Stomach (tissue), 9 donors: ENCODE results near the gene KRTAP5-2. TPM values are rescaled to one million over a fixed set of nuclear protein-coding genes. Genes with fewer than 3 reads are reported as not detected.
A peak's percentile ranks its signal among the peaks of the same experiment; 100 is the strongest.

Experiments
- DNase-seq, 2 donors: peaks; one replicate each; pipeline versions ENCODE4 v3.0.0 to v3.0.0-alpha.2; 2013 to 2019
- H3K27ac ChIP-seq, 5 donors: fragments of 200-600 bp in 4 of 5; sonication (generic) in 4 of 5; one replicate each; pipeline ENCODE4 v1.5.1; 2013 to 2019; ENCODE audit warnings: mild to moderate bottlenecking in 1 of 5, moderate library complexity in 1 of 5
- H3K27me3 ChIP-seq, 3 donors: fragments of 200-600 bp; sonication (generic); one replicate each; pipeline ENCODE4 v1.5.1; 2017 to 2019; ENCODE audit warnings: mixed run types in 1 of 3
- H3K36me3 ChIP-seq, 4 donors: fragments of 200-600 bp; sonication (generic); 1 replicate in 3 of 4; 2 replicates in 1 of 4; pipeline ENCODE4 v1.5.1; 2016 to 2019
- H3K4me1 ChIP-seq, 4 donors: fragments of 200-600 bp; sonication (generic); one replicate each; pipeline ENCODE4 v1.5.1; 2016 to 2019
- H3K4me3 ChIP-seq, 4 donors: fragments of 200-600 bp; sonication (generic) in 3 of 4; one replicate each; pipeline ENCODE4 v1.5.1; 2016 to 2019; ENCODE audit warnings: mild to moderate bottlenecking in 1 of 4
- H3K9me3 ChIP-seq, 4 donors: fragments of 200-600 bp; sonication (generic); one replicate each; pipeline ENCODE4 v1.5.1; 2016 to 2019
- EP300 ChIP-seq: sonication (generic); formaldehyde crosslinking; IDR thresholded peaks from one replicate; pipeline ENCODE4 v1.6.1; 2017; ENCODE audit warnings: antibody characterized with exemption
- POLR2A ChIP-seq, 4 donors: fragments of 450-650 bp; IDR thresholded peaks; one replicate each; pipeline ENCODE4 v1.6.1; 2016; ENCODE audit warnings: antibody characterized with exemption in 4 of 4, control low read depth in 2 of 4, mild to moderate bottlenecking in 1 of 4, moderate library complexity in 1 of 4
- POLR2AphosphoS5 ChIP-seq, 3 donors: sonication (generic); formaldehyde crosslinking; IDR thresholded peaks; one replicate each; pipeline ENCODE4 v1.6.1; 2016; ENCODE audit warnings: antibody characterized with exemption in 3 of 3
- WGBS, 5 donors: extraction: QIAGEN DNeasy Blood & Tissue Kit in 3 of 5; methylation state at CpG; one replicate each; pipeline versions ENCODE4 v1.1.5 to v1.1.7; 2013 to 2018; 5-methylcytosine and 5-hydroxymethylcytosine counted together
- intact Hi-C: fragments of 100-400 bp; cut with DNase I; formaldehyde crosslinking; loops from one replicate; pipeline ENCODE4 v1.15.1; 2023; ENCODE audit warnings: low total_unique reads
- polyA plus RNA-seq, 3 donors: library from polyadenylated mRNA; stranded (reverse); fragments of 200-250 nt; gene quantifications; one replicate each; pipeline ENCODE4 v1.2.3, GENCODE V29; 2013
- total RNA-seq, 5 donors: library from RNA; depleted of rRNA; stranded (reverse); fragments of >200 nt; gene quantifications; one replicate each; pipeline versions ENCODE4 v1.1.0 to v1.2.3, GENCODE V29; 2014 to 2016
- TF ChIP-seq, protein P1 (sequence below), 7 experiments: fragments of 450-650 bp in 4 of 7; fragments of 200-600 bp in 3 of 7; sonication (generic) in 3 of 7; IDR thresholded peaks; one replicate each; pipeline ENCODE4 v1.5.1; 2016 to 2019; ENCODE audit warnings: antibody characterized with exemption in 7 of 7, control low read depth in 2 of 7, mild to moderate bottlenecking in 1 of 7
- donor health status: healthy with polysubstance abuse.
- donor health status: Bipolar disorder and iron deficiency.
- donor health status: healthy.

Gene KRTAP5-2
- total and polyA plus RNA-seq, 8 donors: not detected

DNA sequence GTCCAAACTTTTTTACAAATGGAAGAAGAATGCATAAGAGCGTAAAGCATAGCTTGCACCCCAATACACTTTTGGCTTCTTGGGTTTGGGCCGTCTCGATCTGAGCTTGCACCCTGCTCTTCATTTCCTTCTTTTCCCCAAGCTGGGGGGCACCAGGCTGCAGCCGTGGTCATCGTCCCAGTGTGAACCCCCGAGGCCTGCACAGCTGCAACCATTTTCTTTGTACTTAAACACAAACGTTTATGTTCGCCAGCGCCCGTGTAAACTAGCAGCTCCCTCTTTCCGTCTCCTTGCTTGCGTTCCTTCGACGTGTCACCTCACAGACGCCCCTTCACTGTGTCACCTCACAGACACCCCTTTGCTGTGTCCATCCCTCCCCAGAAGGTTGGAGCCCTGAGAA lies 41.6 kb upstream of the KRTAP5-2 start:
- H3K27me3 ChIP-seq: peaks cover 0 to 77% (median 23%) of the 10 kb centered on the region in 3 donors
- no peak overlapping the region for H3K27ac ChIP-seq
- DNase-seq: no peak
- TF ChIP-seq POLR2AphosphoS5 (IDR thresholded peaks at IDR 0.05) (no peak), EP300 (no peak), POLR2A (IDR thresholded peaks at IDR 0.05) (no peak)
- TF ChIP-seq, protein P1, sequence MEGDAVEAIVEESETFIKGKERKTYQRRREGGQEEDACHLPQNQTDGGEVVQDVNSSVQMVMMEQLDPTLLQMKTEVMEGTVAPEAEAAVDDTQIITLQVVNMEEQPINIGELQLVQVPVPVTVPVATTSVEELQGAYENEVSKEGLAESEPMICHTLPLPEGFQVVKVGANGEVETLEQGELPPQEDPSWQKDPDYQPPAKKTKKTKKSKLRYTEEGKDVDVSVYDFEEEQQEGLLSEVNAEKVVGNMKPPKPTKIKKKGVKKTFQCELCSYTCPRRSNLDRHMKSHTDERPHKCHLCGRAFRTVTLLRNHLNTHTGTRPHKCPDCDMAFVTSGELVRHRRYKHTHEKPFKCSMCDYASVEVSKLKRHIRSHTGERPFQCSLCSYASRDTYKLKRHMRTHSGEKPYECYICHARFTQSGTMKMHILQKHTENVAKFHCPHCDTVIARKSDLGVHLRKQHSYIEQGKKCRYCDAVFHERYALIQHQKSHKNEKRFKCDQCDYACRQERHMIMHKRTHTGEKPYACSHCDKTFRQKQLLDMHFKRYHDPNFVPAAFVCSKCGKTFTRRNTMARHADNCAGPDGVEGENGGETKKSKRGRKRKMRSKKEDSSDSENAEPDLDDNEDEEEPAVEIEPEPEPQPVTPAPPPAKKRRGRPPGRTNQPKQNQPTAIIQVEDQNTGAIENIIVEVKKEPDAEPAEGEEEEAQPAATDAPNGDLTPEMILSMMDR (IDR thresholded peaks at IDR 0.05): no peak
- 41 to 47% (median 44%) methylated on average over 15 of the region's 15 CpGs for whole genome bisulfite sequencing, 5 donors
- no peak overlapping the region for H3K4me3 ChIP-seq
- no peaks in the 10 kb centered on the region for H3K9me3 ChIP-seq
- peaks cover 0 to 15% (median 10%) of the 10 kb centered on the region in 4 donors for H3K4me1 ChIP-seq
- H3K36me3 ChIP-seq: no peaks in the 10 kb centered on the region
- intact Hi-C loops: no loop called here

DNA sequence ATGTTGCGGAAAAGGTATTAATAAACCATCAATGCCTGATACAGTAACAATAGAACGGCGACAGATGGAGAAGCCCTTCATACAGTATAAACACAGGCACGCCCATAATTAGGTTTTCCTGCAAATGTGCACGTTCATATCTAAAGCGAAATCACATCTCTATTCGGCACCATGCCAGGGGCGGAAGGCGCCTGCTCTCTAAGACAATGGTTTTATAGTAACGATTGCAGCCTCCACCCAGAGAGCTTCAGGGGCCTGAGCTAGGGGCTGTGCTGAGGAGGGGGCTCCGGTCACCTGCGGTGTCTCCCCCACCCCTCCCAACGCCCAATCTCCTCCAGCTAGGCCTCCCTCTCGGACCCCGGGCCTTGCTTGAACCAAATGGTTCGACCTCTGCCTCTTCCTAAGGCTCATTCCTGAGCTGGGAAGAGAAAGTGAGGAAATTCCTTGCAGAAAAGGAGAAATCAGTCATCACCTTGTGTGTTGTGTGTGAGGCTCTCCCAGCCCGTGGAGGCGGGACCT lies 41.1 kb upstream of the KRTAP5-2 start:
- intact Hi-C loops: no loop called here

DNA sequence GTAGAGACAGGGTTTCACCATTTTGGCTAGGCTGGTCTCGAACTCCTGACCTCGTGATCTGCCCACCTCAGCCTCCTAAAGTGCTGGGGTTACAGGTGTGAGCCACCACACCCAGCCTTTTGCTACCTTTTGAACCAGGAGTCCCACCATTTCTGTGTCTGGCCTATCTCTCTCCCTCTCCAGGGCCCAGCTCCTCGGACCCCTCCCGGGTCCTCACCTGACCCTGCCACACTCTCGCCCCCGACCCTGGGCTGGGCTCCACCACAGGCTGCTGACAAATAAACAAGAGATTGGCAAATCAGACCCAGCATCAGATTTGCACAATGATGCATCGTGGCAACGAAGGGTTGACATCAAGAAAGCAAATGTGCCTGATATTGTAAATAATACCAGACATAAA lies 40.2 kb upstream of the KRTAP5-2 start:
- Histone ChIP-seq H3K4me1 (peaks cover 0 to 15% (median 10%) of the 10 kb centered on the region in 4 donors), H3K4me3 (no peak overlapping the region), H3K36me3 (no peaks in the 10 kb centered on the region), H3K27me3 (peaks cover 0 to 85% (median 30%) of the 10 kb centered on the region in 3 donors), H3K27ac (no peak overlapping the region), H3K9me3 (no peaks in the 10 kb centered on the region)
- intact Hi-C loops: no loop called here
- 51 to 80% (median 67%) methylated on average over 8 of the region's 8 CpGs for WGBS, 5 donors
- TF ChIP-seq POLR2A (IDR thresholded peaks at IDR 0.05): no peak
- TF ChIP-seq POLR2AphosphoS5 (IDR thresholded peaks at IDR 0.05): no peak
- TF ChIP-seq, protein P1 (IDR thresholded peaks at IDR 0.05): no peak
- TF ChIP-seq EP300: no peak
- no peak for DNase-seq

More for the DNA sequence above, 41.1 kb upstream of the KRTAP5-2 start:
- TF ChIP-seq, protein P1 (IDR thresholded peaks at IDR 0.05): no peak
- no peak for TF ChIP-seq POLR2A (IDR thresholded peaks at IDR 0.05)
- no peak for TF ChIP-seq POLR2AphosphoS5 (IDR thresholded peaks at IDR 0.05)
- TF ChIP-seq EP300: no peak
- peak; percentile 33 to 77 for DNase-seq
- no peak overlapping the region for H3K27ac ChIP-seq
- H3K36me3 ChIP-seq: no peaks in the 10 kb centered on the region
- no peak overlapping the region for H3K4me3 ChIP-seq
- peaks cover 0 to 79% (median 25%) of the 10 kb centered on the region in 3 donors for H3K27me3 ChIP-seq
- 23 to 38% (median 33%) methylated on average over 18 of the region's 18 CpGs for WGBS, 5 donors
- no peaks in the 10 kb centered on the region for H3K9me3 ChIP-seq
- H3K4me1 ChIP-seq: peaks cover 0 to 15% (median 10%) of the 10 kb centered on the region in 4 donors

DNA sequence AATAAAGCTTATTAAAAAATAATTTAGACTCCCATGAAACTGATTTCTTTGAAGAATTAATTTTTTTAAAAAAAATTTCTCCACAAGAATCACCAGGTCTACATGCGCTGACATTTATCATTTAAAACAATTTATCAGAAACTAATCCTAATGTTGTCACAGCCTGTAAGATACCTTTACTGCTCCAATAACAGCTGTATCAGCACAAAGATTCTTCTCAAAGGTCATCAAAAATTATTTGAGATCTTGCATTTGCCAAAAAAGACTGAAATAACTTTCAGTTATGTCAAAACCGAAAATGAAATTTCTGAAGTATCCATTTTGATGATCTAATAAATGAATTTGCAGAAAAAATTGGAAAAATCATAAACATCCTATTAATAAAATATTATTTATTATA lies 39.5 kb upstream of the KRTAP5-2 start:
- no peak for TF ChIP-seq POLR2AphosphoS5 (IDR thresholded peaks at IDR 0.05)
- TF ChIP-seq POLR2A (IDR thresholded peaks at IDR 0.05): no peak
- no peak for TF ChIP-seq EP300
- TF ChIP-seq, protein P1 (IDR thresholded peaks at IDR 0.05): no peak
- no peak for DNase-seq
- intact Hi-C loops: no loop called here
- WGBS, 5 donors: 91 to 98% (median 93%) methylated on average over 2 of the region's 2 CpGs
- no peaks in the 10 kb centered on the region for H3K9me3 ChIP-seq
- H3K4me1 ChIP-seq: peaks cover 0 to 15% (median 10%) of the 10 kb centered on the region in 4 donors
- no peaks in the 10 kb centered on the region for H3K36me3 ChIP-seq
- no peak overlapping the region for H3K27ac ChIP-seq
- peaks cover 0 to 82% (median 29%) of the 10 kb centered on the region in 3 donors for H3K27me3 ChIP-seq
- no peak overlapping the region for H3K4me3 ChIP-seq
